Mammary epithelial cell (primary cell): Measurements from ENCODE around the gene ITIH1.

Source experiments
- EZH2 ChIP-seq: IDR thresholded peaks from 2 replicates; pipeline ENCODE4 v1.6.1; 2012; ENCODE audit warnings: low read length, inconsistent platforms, borderline replicate concordance
- TF ChIP-seq, protein P1 (sequence below), 2 donors: IDR thresholded peaks in 1 of 2; conservative IDR thresholded peaks in 1 of 2; 2 replicates each; pipeline ENCODE4 v1.5.1; 2011 to 2012; ENCODE audit warnings: inconsistent platforms in 2 of 2, low read length in 2 of 2, mild to moderate bottlenecking in 2 of 2, control low read depth in 1 of 2, low read depth in 1 of 2; ENCODE audit not compliant: insufficient read depth in 1 of 2; ENCODE audit errors: extremely low read depth in 1 of 2

DNA sequence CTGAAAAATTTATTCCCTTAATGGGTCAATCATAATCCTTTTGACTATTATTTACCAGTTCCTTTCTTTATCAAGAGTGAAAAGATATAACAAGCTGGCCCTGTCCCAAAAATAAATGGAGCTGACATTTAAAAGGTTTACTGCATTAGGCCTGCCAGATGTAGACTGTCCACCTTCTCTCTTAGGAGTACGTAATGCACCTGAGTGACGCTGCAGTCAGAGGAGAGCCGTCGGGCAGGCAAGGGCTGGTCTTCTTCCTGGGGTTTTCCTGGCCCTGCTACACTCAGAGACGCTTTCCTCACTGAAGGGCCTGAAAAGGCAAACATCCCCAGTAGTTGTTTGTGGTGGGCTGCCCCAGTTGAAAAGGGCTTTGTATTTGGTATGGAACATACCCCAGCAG, 34.2 kb upstream of the ITIH1 start:
- TF ChIP-seq, protein P1, sequence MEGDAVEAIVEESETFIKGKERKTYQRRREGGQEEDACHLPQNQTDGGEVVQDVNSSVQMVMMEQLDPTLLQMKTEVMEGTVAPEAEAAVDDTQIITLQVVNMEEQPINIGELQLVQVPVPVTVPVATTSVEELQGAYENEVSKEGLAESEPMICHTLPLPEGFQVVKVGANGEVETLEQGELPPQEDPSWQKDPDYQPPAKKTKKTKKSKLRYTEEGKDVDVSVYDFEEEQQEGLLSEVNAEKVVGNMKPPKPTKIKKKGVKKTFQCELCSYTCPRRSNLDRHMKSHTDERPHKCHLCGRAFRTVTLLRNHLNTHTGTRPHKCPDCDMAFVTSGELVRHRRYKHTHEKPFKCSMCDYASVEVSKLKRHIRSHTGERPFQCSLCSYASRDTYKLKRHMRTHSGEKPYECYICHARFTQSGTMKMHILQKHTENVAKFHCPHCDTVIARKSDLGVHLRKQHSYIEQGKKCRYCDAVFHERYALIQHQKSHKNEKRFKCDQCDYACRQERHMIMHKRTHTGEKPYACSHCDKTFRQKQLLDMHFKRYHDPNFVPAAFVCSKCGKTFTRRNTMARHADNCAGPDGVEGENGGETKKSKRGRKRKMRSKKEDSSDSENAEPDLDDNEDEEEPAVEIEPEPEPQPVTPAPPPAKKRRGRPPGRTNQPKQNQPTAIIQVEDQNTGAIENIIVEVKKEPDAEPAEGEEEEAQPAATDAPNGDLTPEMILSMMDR (conservative IDR thresholded peaks at IDR 0.05 in 1 of 2, IDR thresholded peaks at IDR 0.05 in 1 of 2; ENCODE audit: extremely low read depth in 1 of 2, insufficient read depth in 1 of 2, low read depth in 1 of 2, low read length in 2 of 2) = no peak
- no peak for TF ChIP-seq EZH2
